Nucleus accumbens (tissue), 56 donors: Measurements from ENCODE around the gene XXYLT1.

Experiments
- DNase-seq, 56 donors: peaks; one replicate each; lab custom pipeline; 2025; lab: John Stamatoyannopoulos, UW

The XXYLT1 gene

DNA sequence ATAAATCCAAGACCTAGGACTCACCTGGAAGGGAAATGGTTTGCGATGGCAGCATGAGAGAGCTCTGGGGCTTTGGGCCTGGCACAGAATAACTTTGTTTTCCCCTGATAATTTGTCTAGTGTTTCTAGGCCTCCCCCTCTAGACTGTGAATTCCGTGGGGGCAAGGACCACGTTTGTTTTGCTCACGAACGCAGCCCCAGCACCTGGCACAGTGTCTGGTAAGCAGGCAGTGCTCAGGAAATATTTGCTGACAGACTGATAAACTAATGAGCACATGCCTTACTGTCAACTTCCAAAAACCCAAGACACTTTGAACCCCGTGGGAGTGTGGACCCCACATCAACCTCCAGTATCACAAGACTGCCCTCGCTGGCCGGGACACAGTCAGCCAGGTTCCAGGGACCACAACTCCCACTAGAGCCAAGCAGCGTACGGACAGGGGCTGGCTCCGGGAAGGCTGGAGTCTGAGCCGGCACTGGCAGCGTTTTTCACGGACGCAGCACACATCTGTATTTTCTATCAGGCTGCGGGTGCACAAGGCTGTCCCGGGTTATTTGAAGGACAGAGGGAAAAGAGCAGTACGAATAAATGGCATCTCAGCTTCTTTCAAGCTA is 146.5 kb downstream of the XXYLT1 start:
- DNase-seq: no peak

DNA sequence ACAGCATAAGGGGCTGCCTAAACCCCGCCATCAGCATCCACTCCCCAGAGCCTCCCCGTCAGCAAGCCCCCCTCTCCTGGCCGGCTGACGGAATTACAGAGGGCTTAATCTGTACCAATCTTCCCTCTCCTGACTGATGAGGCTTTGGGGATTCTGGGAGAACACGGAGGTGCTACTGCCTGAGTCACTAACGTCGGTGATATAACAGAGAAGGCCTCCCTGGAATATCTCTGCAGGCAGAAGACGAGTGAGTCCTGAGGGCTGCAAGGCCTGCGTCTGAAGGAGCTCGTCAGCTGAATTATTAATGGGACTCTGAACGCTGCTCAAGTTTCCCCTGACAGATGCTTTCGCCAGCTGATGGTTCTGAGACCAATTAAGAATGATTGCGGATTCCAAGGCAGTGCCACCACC is 147.7 kb downstream of the XXYLT1 start:
- peak in 9 of 56 donors; percentile 4 to 24 (median 13) for DNase-seq

DNA sequence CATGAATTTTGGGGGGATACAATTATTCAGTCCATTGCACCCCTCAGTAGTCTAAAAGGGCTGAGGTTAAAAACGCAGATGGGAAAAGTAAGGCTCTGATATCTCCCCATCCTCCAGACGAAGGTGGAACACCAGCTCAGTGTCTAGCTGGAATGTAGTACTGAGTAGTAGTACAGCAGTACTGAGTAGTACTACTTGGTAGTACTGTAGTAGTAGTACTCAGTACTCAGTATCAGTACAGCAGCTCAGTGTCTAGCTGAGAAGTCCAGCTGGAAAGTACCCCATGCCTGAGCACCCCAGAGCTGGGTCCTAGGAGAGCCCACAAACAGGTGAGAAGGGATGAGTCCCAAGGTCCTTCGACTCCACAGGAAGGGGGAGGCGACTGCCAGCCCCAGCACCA is 148.7 kb downstream of the XXYLT1 start:
- no peak for DNase-seq

DNA sequence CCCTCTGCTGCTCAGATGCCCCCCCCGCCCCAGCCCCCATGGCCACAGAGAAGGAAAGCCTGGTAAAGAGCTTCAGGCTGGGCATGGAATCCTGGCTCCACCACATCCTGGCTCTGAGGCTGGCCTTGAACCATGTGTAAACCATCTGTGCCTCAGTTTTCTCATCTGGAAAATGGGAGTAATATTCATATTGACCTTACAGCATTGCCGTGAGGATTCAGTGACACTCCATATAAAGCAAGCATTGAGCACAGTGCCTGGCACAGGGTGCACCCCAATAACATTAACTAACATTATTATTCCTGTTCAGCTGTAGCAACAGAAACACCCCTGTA is 150.7 kb downstream of the XXYLT1 start:
- no peak for DNase-seq

DNA sequence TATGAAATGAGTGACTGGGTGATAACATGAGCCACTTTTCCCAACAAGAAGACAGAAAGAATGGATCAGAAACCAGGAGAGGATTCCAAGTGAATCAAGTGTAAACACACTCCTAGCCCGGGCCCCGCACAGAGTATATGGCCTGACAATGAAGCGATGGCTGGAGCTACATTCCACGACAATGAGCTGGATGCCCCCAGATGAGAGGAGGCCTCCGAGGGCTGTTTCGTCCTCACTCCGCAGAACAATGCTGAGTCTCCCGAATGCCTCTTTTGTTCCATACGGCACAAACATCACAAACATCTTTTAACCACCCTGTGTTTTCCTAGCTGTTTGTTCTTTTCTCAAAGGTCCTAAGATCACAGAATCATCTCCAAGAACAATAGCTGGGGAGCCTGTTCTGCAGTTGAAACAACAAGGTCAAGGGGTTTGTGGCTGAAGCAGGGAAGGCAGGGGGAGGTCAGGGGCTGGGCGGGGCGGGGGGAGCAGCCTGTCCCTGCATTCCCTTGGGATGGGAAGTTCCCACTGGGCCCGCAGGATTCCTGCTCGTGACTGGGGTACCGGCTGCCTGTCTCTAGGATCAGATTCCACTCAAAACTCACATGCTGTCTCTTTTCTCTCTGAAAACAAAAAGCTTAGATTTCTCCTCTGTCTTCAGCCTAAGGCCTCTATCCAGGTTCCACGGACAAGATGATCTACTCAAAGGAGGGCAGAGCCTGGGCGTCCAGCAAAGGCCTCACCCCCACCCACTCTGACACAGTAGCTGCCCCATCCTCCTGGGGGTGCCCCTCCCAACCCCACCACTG is 151.3 kb downstream of the XXYLT1 start:
- peak in 1 of 56 donors; percentile 2 for DNase-seq

DNA sequence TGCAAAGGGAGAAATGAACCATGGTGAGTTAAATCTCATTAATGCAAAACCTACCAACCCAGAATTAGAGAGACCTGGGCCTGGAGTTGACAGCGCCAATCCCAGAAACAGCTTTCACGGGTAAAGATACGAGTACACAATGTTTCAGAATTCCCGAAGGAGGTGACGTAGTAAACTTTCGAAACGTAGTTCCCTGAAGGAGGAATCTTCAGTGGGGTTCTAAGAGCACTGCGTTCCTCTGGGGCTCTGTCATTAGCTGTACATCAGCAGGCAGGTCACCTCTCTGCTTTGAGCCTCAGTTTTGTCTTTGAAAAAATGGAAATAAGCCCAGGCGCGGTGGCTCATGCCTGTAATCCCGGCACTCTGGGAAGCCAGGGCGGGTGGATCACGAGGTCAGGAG is 152.3 kb downstream of the XXYLT1 start:
- DNase-seq: no peak

DNA sequence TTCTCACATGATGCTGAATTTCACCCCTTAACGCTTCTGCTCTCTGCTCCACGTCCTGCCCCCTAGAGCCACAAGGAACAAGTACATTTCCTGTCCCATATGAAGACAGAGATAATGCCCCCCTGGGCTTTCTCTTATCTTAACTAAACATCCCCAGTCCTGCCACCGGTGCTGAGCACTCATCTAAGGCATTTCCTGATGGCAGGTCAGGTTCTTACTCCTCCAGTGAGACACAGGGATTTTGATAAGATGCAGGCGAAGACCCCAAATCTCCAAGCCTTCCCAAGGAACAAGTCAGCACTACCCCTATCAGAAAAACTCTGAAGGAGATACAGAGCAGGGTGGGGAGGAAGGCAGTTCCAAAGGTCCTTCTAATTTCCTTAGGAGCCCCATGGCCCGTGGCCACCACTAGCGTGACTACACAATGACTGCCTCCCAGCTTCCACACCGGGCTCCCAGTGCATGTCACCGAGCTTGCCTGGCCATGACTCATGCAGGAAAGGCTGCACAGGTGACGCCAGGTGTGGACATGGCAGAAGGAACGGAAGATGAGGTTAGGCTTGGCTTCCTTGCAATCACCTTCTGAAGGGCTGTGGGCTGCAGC is 152.9 kb downstream of the XXYLT1 start:
- DNase-seq: no peak

DNA sequence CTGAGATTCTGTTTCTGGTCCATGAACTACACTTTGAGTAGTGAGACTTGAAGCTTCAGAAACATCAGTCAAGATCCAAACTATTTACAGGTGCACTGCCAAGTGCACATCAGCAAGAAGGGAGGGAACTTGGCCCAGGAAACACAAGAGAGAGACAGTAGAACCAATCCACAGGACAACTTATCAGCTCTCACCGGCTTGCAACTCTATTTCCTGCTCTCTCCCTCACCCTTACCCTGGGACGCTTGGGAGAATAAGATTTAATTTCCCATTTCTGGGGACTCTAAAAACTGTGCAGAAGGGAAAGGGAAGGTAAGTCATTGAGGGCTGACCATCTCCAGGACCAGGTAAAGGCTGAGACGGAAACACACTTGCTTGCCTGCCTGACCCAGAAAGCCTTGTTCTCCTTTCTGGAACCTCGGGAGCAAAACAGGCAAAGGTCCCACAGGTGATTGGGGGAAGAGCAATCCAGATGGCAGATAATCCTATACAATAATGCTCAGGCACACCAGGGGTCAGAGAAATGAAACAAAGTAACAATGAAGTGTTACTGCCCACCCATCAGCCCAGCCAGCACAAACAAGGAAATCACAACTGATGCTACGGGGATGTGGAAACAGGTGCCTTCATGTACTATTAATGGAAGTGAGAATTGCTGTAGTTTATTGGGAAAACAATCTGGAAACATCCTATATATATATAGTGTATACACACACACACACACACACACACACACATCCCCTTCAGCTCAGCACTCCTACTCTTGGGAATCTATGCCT is 154.4 kb downstream of the XXYLT1 start:
- DNase-seq: no peak

DNA sequence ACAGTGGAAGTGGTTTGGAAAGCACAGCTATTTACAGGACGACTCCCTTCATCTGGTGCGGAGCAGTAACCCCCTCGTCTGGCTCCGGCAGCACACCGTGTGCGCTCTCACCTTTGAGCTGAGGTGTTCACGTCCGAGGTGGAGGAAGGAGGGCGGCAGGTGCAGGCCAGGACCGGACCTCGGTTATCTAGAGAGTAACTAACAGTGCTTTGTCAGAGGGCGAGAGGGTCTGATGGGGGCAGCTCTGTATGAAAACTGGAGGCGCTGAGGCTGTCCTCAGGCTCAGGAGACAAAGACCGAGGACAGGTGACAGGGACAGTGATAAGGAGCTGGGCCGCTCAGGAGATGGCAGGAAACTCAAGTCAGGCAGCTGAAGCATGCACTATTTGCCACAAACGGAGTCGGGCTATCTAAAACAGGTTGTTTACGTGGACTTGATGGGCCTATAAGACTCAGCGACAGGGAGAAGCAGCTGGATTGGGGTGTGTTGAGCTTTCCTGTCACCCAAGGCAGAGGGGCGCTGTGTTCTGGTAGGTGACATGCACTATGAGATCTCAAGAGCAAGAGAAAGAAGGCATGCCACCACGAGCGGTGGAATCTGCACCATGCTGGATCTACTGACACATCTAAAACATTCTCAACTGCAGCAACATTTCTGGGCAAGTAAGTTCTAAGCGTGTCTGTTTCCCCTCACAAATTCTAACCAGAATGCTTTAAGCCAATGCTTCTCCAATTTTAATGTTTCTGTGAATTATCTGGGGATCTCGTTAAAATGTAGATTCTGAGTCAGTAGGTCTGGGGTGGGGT is 155.2 kb downstream of the XXYLT1 start:
- DNase-seq: no peak

DNA sequence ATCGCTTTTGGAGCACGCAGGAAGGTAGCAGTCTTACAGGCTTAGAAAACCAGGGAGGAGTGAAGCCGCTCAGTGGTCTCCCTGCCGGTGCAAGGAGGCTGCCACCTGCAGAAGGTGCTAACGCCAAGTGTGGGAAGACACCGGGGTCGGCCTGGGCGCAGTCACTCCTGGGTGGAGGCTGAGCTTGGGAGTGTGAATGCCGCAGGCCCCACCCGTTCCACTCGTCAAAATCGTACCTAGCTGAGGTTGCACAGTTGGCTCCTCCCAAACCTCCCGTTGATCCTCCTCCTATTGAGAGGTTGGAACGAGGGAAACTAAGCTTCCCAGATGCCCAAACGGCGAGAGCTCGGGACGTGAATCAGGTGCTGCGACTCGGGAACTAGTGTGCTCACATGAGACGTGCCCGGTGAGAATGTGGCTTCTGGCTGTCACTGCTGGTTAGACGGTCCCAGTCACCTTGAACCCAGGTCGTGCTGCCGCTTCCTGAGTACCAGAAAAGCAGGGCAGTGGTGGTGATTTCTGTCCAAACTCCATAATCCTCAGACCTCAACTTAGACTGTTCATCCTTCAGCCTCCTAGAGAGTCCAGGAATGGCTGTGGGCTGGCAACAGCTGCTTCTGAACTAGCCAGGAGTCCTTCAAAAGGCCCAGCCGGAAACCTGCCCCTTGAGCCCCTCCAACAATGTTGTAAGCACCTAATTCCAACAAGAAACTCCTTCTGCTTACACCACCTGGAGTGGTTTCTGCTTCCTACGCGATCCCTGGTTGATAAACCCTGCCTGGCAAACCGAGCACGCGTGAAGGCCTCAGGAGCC is 156.0 kb downstream of the XXYLT1 start:
- no peak for DNase-seq

DNA sequence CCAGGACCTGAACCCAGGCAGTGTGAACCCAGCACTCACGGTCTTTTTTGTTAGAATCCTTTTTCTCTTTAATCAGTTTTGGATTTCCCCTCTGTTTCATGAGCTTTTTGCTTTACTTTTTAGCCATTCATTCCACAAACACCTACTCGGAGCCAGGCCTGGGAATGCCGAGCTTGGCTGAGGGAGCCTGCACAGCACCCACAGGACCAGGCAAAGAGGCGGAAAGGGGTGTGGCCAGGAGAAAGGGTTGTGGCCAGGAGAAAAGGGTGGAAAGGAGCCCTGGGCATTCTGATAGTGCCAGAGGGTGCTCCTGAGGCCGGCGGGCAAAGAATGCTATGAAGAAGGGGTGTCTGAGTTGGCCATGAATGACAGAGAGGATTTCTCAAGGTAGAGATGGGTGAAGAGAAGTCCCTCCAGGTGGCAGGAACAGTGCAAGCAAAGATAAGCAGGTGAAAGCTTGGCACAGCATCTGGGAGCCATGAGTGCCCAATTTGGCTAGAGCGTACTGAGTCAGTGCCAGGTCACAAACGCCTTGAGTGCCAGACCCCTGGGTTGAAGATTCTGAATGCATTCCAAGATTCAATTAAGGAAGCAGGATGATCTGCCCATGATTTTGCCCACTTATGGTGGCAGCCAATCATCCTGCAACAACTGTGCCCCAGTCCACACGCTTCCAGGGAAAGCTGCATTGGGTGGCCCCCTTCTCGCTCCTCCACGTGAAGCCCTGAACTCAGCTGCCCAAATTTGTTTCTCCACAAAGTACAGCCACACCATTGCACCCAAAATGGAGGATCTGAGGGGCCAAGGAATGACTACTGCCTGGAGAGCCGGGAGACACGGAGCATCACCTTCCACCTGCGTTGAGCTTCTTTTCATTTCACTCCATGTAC is 157.2 kb downstream of the XXYLT1 start:
- DNase-seq: no peak

DNA sequence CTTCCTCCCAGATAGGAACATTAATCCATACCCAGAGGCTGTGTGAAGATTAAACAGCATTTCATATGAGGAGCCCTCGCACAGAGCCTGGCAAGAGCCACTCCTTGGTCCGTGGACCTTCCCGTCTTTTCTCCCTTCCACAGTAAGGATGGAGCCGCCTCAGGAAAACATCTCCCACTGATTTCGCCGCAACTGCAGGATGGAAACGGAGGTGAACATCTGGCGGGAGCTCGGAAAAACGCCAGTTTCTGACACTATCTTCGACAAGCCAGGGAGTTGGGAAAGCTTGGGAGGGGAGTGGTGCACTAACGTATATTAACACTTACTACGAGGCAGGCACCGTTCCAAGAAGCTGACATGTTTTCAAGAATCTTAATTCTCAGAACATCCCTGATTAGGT is 157.9 kb downstream of the XXYLT1 start:
- DNase-seq: no peak

DNA sequence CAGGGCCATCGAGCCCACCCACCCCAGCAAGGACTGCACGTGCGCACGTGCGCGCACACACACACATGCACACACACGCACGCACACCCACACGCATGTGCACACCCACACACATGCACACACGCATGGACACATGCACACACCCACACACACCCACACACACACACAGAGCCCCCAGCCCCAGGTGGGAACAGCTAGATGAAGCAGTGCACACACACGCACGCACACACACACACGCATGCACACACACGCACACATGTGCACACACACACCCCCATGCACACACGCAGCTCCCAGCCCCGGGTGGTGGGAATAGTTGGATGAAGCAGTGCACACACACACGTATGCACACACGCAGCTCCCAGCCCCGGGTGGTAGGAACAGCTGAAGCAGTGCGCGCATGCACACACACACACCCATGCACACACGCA is 158.6 kb downstream of the XXYLT1 start:
- no peak for DNase-seq

DNA sequence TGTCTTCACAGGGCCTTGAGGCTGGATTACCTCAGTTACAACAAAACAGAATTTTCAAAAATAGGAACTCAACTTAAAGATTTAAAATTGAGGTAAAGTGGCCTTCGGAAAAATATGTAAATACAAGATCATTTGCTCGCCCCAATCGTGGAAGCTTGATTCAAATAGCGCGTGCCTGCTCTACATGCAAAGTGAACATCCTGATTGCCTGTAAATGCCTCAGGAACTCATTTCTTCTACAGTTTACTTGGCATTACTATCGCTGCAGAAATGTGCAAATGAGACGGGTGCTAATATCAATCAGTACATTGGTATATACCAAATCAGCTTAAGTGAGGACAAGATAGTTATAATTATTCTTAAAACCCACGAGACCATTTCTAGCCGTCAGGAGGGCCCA is 159.2 kb downstream of the XXYLT1 start:
- DNase-seq: no peak

DNA sequence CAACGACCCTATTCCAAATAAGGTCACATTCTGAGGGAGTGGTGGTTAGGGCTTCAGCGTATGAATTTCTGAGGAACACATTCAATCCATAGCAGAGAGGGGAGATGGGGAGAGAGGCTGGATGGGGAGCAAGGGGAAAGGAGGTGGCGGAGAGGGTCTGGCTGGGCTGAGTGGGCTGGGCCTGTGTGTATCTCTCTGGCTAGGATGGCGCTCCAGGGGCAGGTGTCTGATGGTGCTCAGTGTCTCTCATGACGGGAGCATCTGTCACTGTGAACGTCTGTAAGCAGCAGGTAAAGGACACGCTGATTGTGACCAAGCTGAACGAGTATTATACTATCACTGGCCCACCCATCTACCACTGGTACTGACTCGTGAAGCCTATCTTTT is 159.6 kb downstream of the XXYLT1 start:
- DNase-seq: no peak

DNA sequence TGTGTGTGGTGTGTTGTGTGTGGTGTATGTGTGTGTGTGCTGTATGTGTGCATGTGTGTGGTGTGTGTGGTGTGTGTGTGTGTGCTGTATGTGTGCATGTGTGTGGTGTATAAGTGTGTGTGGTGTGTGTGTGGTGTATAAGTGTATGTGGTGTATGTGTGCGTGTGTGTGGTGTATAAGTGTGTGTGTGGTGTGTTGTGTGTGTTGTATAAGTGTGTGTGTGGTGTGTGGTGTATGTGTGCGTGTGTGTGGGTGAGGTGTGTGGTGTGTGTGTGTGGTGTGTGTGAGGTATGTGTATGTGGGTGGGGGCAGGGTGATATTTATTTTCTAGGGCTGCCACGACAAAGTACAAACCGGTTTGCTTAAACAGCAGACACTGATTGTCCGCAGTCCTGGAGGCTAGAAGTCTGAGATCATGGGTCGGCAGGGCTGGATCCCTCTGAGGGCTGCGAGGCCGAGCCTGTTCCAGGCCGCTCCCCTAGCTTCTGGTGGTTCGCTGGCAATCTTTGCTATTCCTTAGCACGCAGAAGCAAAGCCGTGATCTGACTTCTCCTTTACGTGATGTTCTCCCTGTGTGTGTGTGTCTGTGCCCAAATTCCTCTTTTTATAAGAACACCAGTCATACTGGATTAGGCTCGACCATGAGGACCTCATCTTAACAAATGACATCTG is 160.2 kb downstream of the XXYLT1 start:
- DNase-seq: peak in 1 of 56 donors; percentile 5

DNA sequence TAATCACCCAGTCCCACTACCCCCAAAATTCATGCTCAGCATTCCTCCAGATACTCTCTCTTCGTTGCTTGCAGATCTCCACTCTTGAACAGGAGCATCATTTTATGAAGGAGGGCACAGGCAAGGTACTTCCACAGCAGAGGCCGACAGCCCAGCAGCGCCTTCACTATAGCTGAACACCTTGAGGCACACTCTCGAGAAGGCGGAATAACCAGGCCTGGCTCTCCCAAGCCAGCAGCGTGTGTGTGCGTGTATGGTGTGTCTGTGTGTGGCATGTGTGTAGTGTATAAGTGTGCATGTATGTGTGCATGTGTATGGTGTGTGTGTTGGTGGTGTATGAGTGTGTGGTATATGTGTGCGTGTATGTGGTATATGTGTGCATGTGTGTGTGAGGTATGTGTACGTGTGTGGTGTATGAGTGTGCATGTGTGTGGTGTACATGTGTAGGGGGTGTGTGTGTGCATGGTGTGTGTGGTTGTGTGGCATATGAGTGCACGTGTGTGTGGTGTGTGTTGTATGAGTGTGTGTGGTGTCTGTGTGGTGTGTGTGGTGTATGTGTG is 161.8 kb downstream of the XXYLT1 start:
- DNase-seq: no peak

DNA sequence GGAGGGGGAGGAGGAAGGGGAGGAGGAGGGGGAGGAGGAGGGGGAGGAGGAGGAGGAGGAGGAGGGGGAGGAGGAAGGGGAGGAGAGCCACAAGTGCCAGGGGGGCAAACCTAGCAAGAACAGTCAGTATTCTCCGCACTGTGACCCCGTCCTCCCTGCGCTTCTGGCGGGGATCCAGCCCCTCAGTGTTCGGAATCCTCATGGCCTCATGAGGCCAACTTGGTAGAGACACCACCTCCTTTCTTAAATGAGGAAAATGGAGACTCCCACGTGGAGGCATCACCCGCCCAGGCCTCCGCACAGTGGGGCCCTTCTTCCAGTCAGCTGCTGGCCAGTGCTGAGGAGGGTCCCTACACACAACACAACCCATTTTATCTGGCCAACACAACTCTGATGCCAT is 163.4 kb downstream of the XXYLT1 start:
- DNase-seq: no peak
